ENCODE results near the gene PRXL2B.
A peak's percentile ranks its signal among the peaks of the same experiment; 100 is the strongest.

The PRXL2B gene

GRCh38 chr1:2544875-2545640, 41.5 kb upstream of the PRXL2B start:
- Histone ChIP-seq H3K23ac (ENCODE audit: low read length) (no peak overlapping the region), H3K9ac (ENCODE audit: low read length) (no peak overlapping the region), H4K5ac (ENCODE audit: low read length) (no peak overlapping the region), H2BK120ac (ENCODE audit: low read depth, low read length) (no peak overlapping the region), H2AK5ac (ENCODE audit: low read length) (no peak overlapping the region), H3K36me3 (ENCODE audit: control insufficient read depth, insufficient read depth, low read length) (no peaks in the 10 kb centered on the region), H2BK5ac (ENCODE audit: low read length) (no peak overlapping the region), H3K79me1 (ENCODE audit: low read length) (no peaks in the 10 kb centered on the region), H2BK15ac (replicated peaks; ENCODE audit: low read depth) (no peak overlapping the region), H3K27me3 (ENCODE audit: insufficient read depth, low read length, poor library complexity) (no peaks in the 10 kb centered on the region), H3K4ac (ENCODE audit: low read depth, low read length) (no peak overlapping the region), H3K4me2 (ENCODE audit: low read length) (no peak overlapping the region), H3K4me3 (ENCODE audit: low read length) (no peak overlapping the region), H3K79me2 (ENCODE audit: control insufficient read depth, insufficient read depth, low read length) (no peaks in the 10 kb centered on the region), H3K18ac (ENCODE audit: low read length) (no peak overlapping the region), H3K4me1 (ENCODE audit: control insufficient read depth, low read depth, low read length) (no peaks in the 10 kb centered on the region), H3K56ac (ENCODE audit: low read length) (peak overlapping the region; percentile 11), H4K8ac (ENCODE audit: low read depth, low read length) (no peak overlapping the region), H3K27ac (ENCODE audit: low read depth, low read length) (peak overlapping the region; percentile 22)
- no peak for DNase-seq
- WGBS (ENCODE audit: extremely low coverage, insufficient coverage, low lambda C conversion rate) = no CpG with 5 or more reads among the region's 19 CpGs

- Histone ChIP-seq H4K5ac (ENCODE audit: low read length) (no peak overlapping the region), H3K56ac (ENCODE audit: low read length) (peak overlapping the region; percentile 85), H3K4me1 (ENCODE audit: control insufficient read depth, low read depth, low read length) (no peaks in the 10 kb centered on the region), H3K23ac (ENCODE audit: low read length) (no peak overlapping the region), H2BK15ac (replicated peaks; ENCODE audit: low read depth) (no peak overlapping the region), H3K4me2 (ENCODE audit: low read length) (peak overlapping the region; percentile 68), H3K79me2 (ENCODE audit: control insufficient read depth, insufficient read depth, low read length) (no peaks in the 10 kb centered on the region), H3K27ac (ENCODE audit: low read depth, low read length) (peak overlapping the region; percentile 62), H3K27me3 (ENCODE audit: insufficient read depth, low read length, poor library complexity) (no peaks in the 10 kb centered on the region), H2BK5ac (ENCODE audit: low read length) (no peak overlapping the region), H3K4ac (ENCODE audit: low read depth, low read length) (peak overlapping the region; percentile 10), H3K36me3 (ENCODE audit: control insufficient read depth, insufficient read depth, low read length) (no peaks in the 10 kb centered on the region), H3K18ac (ENCODE audit: low read length) (peak overlapping the region; percentile 69), H2BK120ac (ENCODE audit: low read depth, low read length) (no peak overlapping the region), H3K9ac (ENCODE audit: low read length) (peak overlapping the region; percentile 72), H4K8ac (ENCODE audit: low read depth, low read length) (no peak overlapping the region), H3K4me3 (ENCODE audit: low read length) (peak overlapping the region; percentile 44), H3K79me1 (ENCODE audit: low read length) (no peaks in the 10 kb centered on the region), H2AK5ac (ENCODE audit: low read length) (no peak overlapping the region)
- DNase-seq = peak; percentile 96
- WGBS (ENCODE audit: extremely low coverage, insufficient coverage, low lambda C conversion rate) = no CpG with 5 or more reads among the region's 43 CpGs
Measured at GRCh38 chr1:2545754-2546514, 40.6 kb upstream of the PRXL2B start.

- H2BK15ac ChIP-seq (replicated peaks; ENCODE audit: low read depth) = no peak overlapping the region
- H4K5ac ChIP-seq (ENCODE audit: low read length) = no peak overlapping the region
- no peak overlapping the region for H2AK5ac ChIP-seq (ENCODE audit: low read length)
- H3K23ac ChIP-seq (ENCODE audit: low read length) = no peak overlapping the region
- peak overlapping the region; percentile 72 for H3K9ac ChIP-seq (ENCODE audit: low read length)
- peak overlapping the region; percentile 44 for H3K4me3 ChIP-seq (ENCODE audit: low read length)
- no peak overlapping the region for H2BK5ac ChIP-seq (ENCODE audit: low read length)
- WGBS (ENCODE audit: extremely low coverage, insufficient coverage, low lambda C conversion rate) = no CpG with 5 or more reads among the region's 52 CpGs
- H4K8ac ChIP-seq (ENCODE audit: low read depth, low read length) = no peak overlapping the region
- H3K4ac ChIP-seq (ENCODE audit: low read depth, low read length) = no peak overlapping the region
- H3K4me2 ChIP-seq (ENCODE audit: low read length) = peak overlapping the region; percentile 70
- no peaks in the 10 kb centered on the region for H3K79me2 ChIP-seq (ENCODE audit: control insufficient read depth, insufficient read depth, low read length)
- no peaks in the 10 kb centered on the region for H3K27me3 ChIP-seq (ENCODE audit: insufficient read depth, low read length, poor library complexity)
- no peaks in the 10 kb centered on the region for H3K36me3 ChIP-seq (ENCODE audit: control insufficient read depth, insufficient read depth, low read length)
- H2BK120ac ChIP-seq (ENCODE audit: low read depth, low read length) = no peak overlapping the region
- H3K4me1 ChIP-seq (ENCODE audit: control insufficient read depth, low read depth, low read length) = no peaks in the 10 kb centered on the region
- H3K27ac ChIP-seq (ENCODE audit: low read depth, low read length) = peak overlapping the region; percentile 69
- peak; percentile 94 for DNase-seq
- peak overlapping the region; percentile 69 for H3K18ac ChIP-seq (ENCODE audit: low read length)
- H3K79me1 ChIP-seq (ENCODE audit: low read length) = no peaks in the 10 kb centered on the region
- H3K56ac ChIP-seq (ENCODE audit: low read length) = peak overlapping the region; percentile 87
Measured at GRCh38 chr1:2546515-2547209, 39.9 kb upstream of the PRXL2B start.

- H3K4me2 ChIP-seq (ENCODE audit: low read length) = peak overlapping the region; percentile 70
- DNase-seq = no peak
- no peak overlapping the region for H3K23ac ChIP-seq (ENCODE audit: low read length)
- H2BK15ac ChIP-seq (replicated peaks; ENCODE audit: low read depth) = no peak overlapping the region
- no peak overlapping the region for H2AK5ac ChIP-seq (ENCODE audit: low read length)
- H3K4me1 ChIP-seq (ENCODE audit: control insufficient read depth, low read depth, low read length) = no peaks in the 10 kb centered on the region
- H3K27ac ChIP-seq (ENCODE audit: low read depth, low read length) = peak overlapping the region; percentile 69
- H2BK5ac ChIP-seq (ENCODE audit: low read length) = no peak overlapping the region
- no peak overlapping the region for H4K8ac ChIP-seq (ENCODE audit: low read depth, low read length)
- no peaks in the 10 kb centered on the region for H3K79me1 ChIP-seq (ENCODE audit: low read length)
- H3K56ac ChIP-seq (ENCODE audit: low read length) = peak overlapping the region; percentile 87
- peak overlapping the region; percentile 4 for H3K4me3 ChIP-seq (ENCODE audit: low read length)
- no peak overlapping the region for H2BK120ac ChIP-seq (ENCODE audit: low read depth, low read length)
- no peaks in the 10 kb centered on the region for H3K36me3 ChIP-seq (ENCODE audit: control insufficient read depth, insufficient read depth, low read length)
- H3K4ac ChIP-seq (ENCODE audit: low read depth, low read length) = no peak overlapping the region
- WGBS (ENCODE audit: extremely low coverage, insufficient coverage, low lambda C conversion rate) = no CpG with 5 or more reads among the region's 27 CpGs
- no peak overlapping the region for H4K5ac ChIP-seq (ENCODE audit: low read length)
- no peaks in the 10 kb centered on the region for H3K27me3 ChIP-seq (ENCODE audit: insufficient read depth, low read length, poor library complexity)
- H3K9ac ChIP-seq (ENCODE audit: low read length) = peak overlapping the region; percentile 61
- peak overlapping the region; percentile 51 for H3K18ac ChIP-seq (ENCODE audit: low read length)
- no peaks in the 10 kb centered on the region for H3K79me2 ChIP-seq (ENCODE audit: control insufficient read depth, insufficient read depth, low read length)
Measured at GRCh38 chr1:2547210-2548067, 39.1 kb upstream of the PRXL2B start.

- Histone ChIP-seq H3K9ac (ENCODE audit: low read length) (peak overlapping the region; percentile 44), H3K56ac (ENCODE audit: low read length) (peak overlapping the region; percentile 76), H4K8ac (ENCODE audit: low read depth, low read length) (no peak overlapping the region), H3K4me2 (ENCODE audit: low read length) (no peak overlapping the region), H3K27me3 (ENCODE audit: insufficient read depth, low read length, poor library complexity) (no peaks in the 10 kb centered on the region), H3K79me2 (ENCODE audit: control insufficient read depth, insufficient read depth, low read length) (no peaks in the 10 kb centered on the region), H2BK5ac (ENCODE audit: low read length) (no peak overlapping the region), H3K36me3 (ENCODE audit: control insufficient read depth, insufficient read depth, low read length) (no peaks in the 10 kb centered on the region), H2BK120ac (ENCODE audit: low read depth, low read length) (no peak overlapping the region), H2AK5ac (ENCODE audit: low read length) (no peak overlapping the region), H3K4ac (ENCODE audit: low read depth, low read length) (no peak overlapping the region), H4K5ac (ENCODE audit: low read length) (no peak overlapping the region), H3K4me3 (ENCODE audit: low read length) (no peak overlapping the region), H3K27ac (ENCODE audit: low read depth, low read length) (peak overlapping the region; percentile 12), H3K4me1 (ENCODE audit: control insufficient read depth, low read depth, low read length) (no peaks in the 10 kb centered on the region), H3K23ac (ENCODE audit: low read length) (no peak overlapping the region), H2BK15ac (replicated peaks; ENCODE audit: low read depth) (no peak overlapping the region), H3K18ac (ENCODE audit: low read length) (no peak overlapping the region), H3K79me1 (ENCODE audit: low read length) (no peaks in the 10 kb centered on the region)
- WGBS (ENCODE audit: extremely low coverage, insufficient coverage, low lambda C conversion rate) = no CpG with 5 or more reads among the region's 17 CpGs
- peak; percentile 84 for DNase-seq
Measured at GRCh38 chr1:2548068-2548589, 38.4 kb upstream of the PRXL2B start.
